ENCODE results near the gene EXOSC10. TPM values are rescaled to one million over a fixed set of nuclear protein-coding genes. Genes with fewer than 3 reads are reported as not detected.
A peak's percentile ranks its signal among the peaks of the same experiment; 100 is the strongest.

Gene EXOSC10
- total and polyA plus RNA-seq, 2 of the 13 experiments (the other 11 are each of a cell fraction or from before 2014, with no cell fraction given) = 48.4 to 67.6 TPM

GRCh38 chr1:11037740-11038182 lies 61.9 kb downstream of the EXOSC10 start (continued):
- TF ChIP-seq ZFY (CRISPR knock-in tag; IDR thresholded peaks at IDR 0.05) (peak; percentile 6; the same call in 1 of the 2 replicates), ZNF296 (CRISPR knock-in tag; conservative IDR thresholded peaks at IDR 0.05) (no peak), ZNF101 (CRISPR knock-in tag; IDR thresholded peaks at IDR 0.05; ENCODE audit: borderline replicate concordance, low read depth) (no peak), ARID3A (IDR thresholded peaks at IDR 0.05; ENCODE audit: low read depth, low read length) (no peak), ZNF780A (CRISPR knock-in tag; IDR thresholded peaks at IDR 0.05) (no peak), PPARG (CRISPR knock-in tag; conservative IDR thresholded peaks at IDR 0.05) (0 out of 2 replicates have a peak, but pooled peaks have one; percentile 15), ZSCAN31 (CRISPR knock-in tag; IDR thresholded peaks at IDR 0.05; ENCODE audit: low read depth) (no peak), RARG (CRISPR knock-in tag; IDR thresholded peaks at IDR 0.05; ENCODE audit: low read depth) (no peak), ELF3 (CRISPR knock-in tag; IDR thresholded peaks at IDR 0.05) (peak; percentile 39; the same call in 1 of the 2 replicates), RBAK (CRISPR knock-in tag; IDR thresholded peaks at IDR 0.05) (no peak), SATB2 (CRISPR knock-in tag; IDR thresholded peaks at IDR 0.05) (no peak), ZGPAT (CRISPR knock-in tag; IDR thresholded peaks at IDR 0.05) (no peak), SALL1 (CRISPR knock-in tag; IDR thresholded peaks at IDR 0.05) (no peak), BRD4 (CRISPR knock-in tag; IDR thresholded peaks at IDR 0.05) (no peak), TOE1 (CRISPR knock-in tag; IDR thresholded peaks at IDR 0.05) (no peak; the same call in 1 of the 2 replicates), HES4 (CRISPR knock-in tag; IDR thresholded peaks at IDR 0.05; ENCODE audit: borderline replicate concordance) (no peak), ETV5 (CRISPR knock-in tag; IDR thresholded peaks at IDR 0.05; ENCODE audit: borderline replicate concordance) (peak; percentile 23; the same call in 1 of the 2 replicates), ZNF251 (CRISPR knock-in tag; IDR thresholded peaks at IDR 0.05) (no peak), ZNF589 (CRISPR knock-in tag; conservative IDR thresholded peaks at IDR 0.05) (no peak), KDM2A (CRISPR knock-in tag; IDR thresholded peaks at IDR 0.05; ENCODE audit: borderline replicate concordance, low read depth) (peak; percentile 61; the same call in 1 of the 2 replicates), KLF16 (CRISPR knock-in tag; IDR thresholded peaks at IDR 0.05) (0 out of 4 replicates have a peak, but pooled peaks of 1 of the 2 experiments have one; percentile 30)

Data from HepG2 (cell line).